ENCODE results near the gene LRRC8A. TPM values are rescaled to one million over a fixed set of nuclear protein-coding genes. Genes with fewer than 3 reads are reported as not detected.

LRRC8A gene
- total and polyA plus RNA-seq, 2 of the 8 experiments (the other 6 are each of a cell fraction or from before 2014, with no cell fraction given): 103 to 111 TPM

GRCh38 chr9:128906741-128907140 lies 24.8 kb downstream of the LRRC8A start (continued):
- no peak for TF ChIP-seq CHD7 (IDR thresholded peaks at IDR 0.05; ENCODE audit: insufficient replicate concordance, low read length)
- no peak for TF ChIP-seq KDM1A (IDR thresholded peaks at IDR 0.05; ENCODE audit: borderline replicate concordance, low read length)
- no peak for TF ChIP-seq CBX8 (IDR thresholded peaks at IDR 0.05; ENCODE audit: borderline replicate concordance, low read depth, low read length)
- TF ChIP-seq MAFK (IDR thresholded peaks at IDR 0.05; ENCODE audit: low read depth, low read length): no peak
- TF ChIP-seq SRF (IDR thresholded peaks at IDR 0.05; ENCODE audit: low read depth, low read length): no peak
- no peak for TF ChIP-seq CTBP2 (IDR thresholded peaks at IDR 0.05; ENCODE audit: borderline replicate concordance, insufficient read depth, insufficient read length, low read length)
- TF ChIP-seq TEAD4 (IDR thresholded peaks at IDR 0.05; ENCODE audit: low read depth, low read length): no peak
- no peak for TF ChIP-seq SAP30 (IDR thresholded peaks at IDR 0.05; ENCODE audit: insufficient read depth, insufficient replicate concordance, low read length)
- TF ChIP-seq CBX5 (IDR thresholded peaks at IDR 0.05; ENCODE audit: low read depth, low read length): no peak
- TF ChIP-seq SIRT6 (IDR thresholded peaks at IDR 0.05; ENCODE audit: low read length): no peak
- no peak for TF ChIP-seq ATF3 (IDR thresholded peaks at IDR 0.05; ENCODE audit: insufficient read depth, low read depth, low read length)
- no peak for TF ChIP-seq EGR1 (IDR thresholded peaks at IDR 0.05; ENCODE audit: borderline replicate concordance, low read depth, low read length)
